ENCODE results near the gene RNU2-1.

Gene RNU2-1

GRCh38 chr17:43224146-43224705, 9.6 kb downstream of the RNU2-1 start:
- TF ChIP-seq CTCF (conservative IDR thresholded peaks at IDR 0.05; ENCODE audit: low read length): no peak
- DNase-seq (ENCODE audit: low read depth): no peak
- H3K4me3 ChIP-seq (ENCODE audit: low read length): no peak overlapping the region

DNA sequence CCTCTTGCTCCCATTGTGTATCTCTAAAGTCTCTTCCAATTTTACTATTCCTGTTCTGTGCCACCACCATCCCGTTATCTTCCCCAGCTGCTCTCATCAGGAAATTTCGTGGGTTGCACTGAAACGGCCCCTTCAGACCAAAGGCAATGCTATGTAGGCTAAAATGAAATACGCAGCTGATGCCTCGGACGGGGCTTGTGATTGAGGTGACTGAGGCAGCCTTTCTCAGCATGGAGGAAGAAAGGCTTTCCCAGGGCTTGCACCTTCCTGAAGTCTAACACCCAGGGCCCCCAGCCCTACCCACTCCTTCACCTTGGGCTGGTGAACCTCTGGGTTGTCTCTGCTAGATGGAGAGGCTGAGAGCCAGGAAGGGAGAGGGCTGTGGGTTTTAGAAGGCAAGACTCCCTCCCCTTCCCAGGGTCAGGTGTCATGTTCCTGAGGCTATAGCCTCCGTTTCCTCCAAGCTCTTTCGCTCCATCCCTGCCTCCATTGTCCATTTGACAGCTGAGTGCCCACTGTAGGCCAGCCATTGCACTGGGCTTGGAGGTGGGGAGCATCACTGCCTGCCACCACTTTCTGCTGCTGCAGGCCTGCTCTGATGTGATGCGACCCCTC, 13.2 kb downstream of the RNU2-1 start:
- TF ChIP-seq CTCF (conservative IDR thresholded peaks at IDR 0.05; ENCODE audit: low read length): no peak
- H3K4me3 ChIP-seq (ENCODE audit: low read length): no peak overlapping the region
- no peak for DNase-seq (ENCODE audit: low read depth)

DNA sequence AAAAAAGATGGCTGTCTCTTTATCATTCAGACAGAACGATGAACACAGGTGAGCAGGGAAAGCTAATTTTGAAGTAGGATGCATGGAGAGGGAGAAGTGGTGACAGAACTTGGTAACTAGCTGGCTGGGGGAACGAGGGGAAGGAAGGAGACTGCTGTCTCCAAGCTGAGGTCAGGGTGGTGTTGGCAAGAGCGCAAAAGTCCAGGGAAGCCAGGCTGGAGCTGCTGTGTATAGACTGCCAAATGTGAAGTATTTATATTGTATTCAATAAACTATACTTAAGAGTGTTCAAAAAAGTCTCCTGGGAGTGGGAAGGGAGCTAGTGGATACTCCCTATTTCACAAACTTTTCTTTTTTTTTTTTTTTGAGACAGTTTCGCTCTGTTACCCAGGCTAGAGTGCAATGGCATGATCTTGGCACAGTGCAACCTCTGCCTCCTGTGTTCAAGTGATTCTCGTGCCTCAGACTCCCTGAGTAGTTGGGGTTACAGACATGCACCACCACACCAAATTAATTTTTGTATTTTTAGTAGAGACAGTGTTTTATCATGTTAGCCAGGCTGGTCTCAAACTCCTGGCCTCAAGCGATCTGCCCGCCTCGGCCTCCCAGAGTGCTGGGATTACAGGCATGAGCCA, 13.9 kb downstream of the RNU2-1 start:
- H3K4me3 ChIP-seq (ENCODE audit: low read length): no peak overlapping the region
- TF ChIP-seq CTCF (conservative IDR thresholded peaks at IDR 0.05; ENCODE audit: low read length): no peak
- DNase-seq (ENCODE audit: low read depth): no peak

DNA sequence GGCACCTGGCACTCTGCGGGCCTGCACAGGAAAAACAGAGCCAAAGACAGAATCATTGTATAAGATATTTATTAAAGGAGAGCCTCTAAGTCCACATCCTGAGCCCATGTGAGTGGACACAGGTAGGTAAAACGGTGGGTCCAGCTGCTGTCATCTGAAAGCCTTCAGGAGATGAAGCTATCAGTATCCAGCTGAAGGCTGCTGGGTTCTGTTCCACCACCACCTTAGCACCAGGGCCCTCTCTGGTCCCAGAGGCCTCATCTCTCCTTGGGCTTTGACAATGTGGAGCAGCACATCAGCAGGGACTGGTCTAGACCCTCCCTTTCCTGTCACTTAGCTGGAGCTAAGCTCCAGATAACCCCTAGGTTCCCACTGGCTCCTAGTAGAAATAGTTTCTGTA, 14.8 kb downstream of the RNU2-1 start:
- TF ChIP-seq CTCF (conservative IDR thresholded peaks at IDR 0.05; ENCODE audit: low read length): no peak
- no peak overlapping the region for H3K4me3 ChIP-seq (ENCODE audit: low read length)
- DNase-seq (ENCODE audit: low read depth): no peak

DNA sequence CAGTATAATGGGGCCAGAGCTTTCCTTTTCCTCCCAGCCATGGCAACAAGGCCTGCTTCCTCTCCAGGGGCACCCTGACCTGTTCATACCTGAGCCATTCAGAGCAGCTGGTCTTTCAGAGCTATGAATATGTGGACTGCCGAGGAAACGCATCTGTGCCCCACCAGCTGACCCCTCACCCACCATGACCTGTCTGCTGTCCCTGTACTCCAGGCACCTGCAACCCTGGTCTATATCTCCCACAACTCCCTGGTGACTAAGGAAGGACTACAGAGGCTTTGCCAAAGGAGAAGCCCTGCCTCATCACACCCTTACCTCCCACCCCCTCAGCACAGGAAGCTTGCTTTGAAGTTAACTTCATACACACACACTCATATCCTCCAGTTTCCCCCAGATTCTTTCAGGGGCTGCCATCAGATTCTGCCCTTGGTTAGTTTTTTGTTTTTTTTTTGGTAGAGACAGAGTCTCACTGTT, 16.1 kb downstream of the RNU2-1 start:
- no peak overlapping the region for H3K4me3 ChIP-seq (ENCODE audit: low read length)
- TF ChIP-seq CTCF (conservative IDR thresholded peaks at IDR 0.05; ENCODE audit: low read length): no peak
- no peak for DNase-seq (ENCODE audit: low read depth)

GRCh38 chr17:43216762-43217613, 16.8 kb downstream of the RNU2-1 start:
- DNase-seq (ENCODE audit: low read depth): no peak
- H3K4me3 ChIP-seq (ENCODE audit: low read length): no peak overlapping the region
- TF ChIP-seq CTCF (conservative IDR thresholded peaks at IDR 0.05; ENCODE audit: low read length): no peak

Data from AG10803 (cell line).